IPS DF 4.7 (cell line): ENCODE measurements around the gene SMARCC1.

Source experiments
- DNase-seq: peaks from one replicate; pipeline ENCODE4 v3.0.0-alpha.2; 2013; ENCODE audit warnings: low spot score; ENCODE audit errors: extremely low read depth

The SMARCC1 gene

GRCh38 chr3:47635536-47635935 lies 146.2 kb downstream of the SMARCC1 start:
- no peak for DNase-seq

DNA sequence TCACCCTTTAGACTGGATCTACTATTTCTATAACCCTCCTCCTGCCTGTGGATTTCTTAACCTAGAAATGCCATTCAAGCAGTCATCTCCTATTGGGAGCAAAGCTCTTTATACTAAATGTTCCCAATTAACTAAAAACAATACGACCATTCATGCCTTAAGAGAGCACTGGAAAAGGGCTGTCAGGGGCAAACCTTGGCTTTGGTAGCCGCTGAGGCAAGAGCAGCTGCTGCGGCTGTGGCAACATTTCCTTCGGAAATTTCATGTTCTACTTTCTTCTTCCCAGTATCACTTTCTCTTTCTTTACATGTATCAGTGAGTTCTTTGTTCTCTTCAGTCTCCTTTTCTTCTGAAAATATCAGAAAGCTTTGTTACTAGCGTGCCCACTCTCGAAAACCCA lies 146.7 kb downstream of the SMARCC1 start:
- no peak for DNase-seq

- no peak for DNase-seq
Observed at GRCh38 chr3:47630810-47631209, 150.9 kb downstream of the SMARCC1 start.

- DNase-seq = no peak
Observed at GRCh38 chr3:47629770-47630169, 151.9 kb downstream of the SMARCC1 start.

DNA sequence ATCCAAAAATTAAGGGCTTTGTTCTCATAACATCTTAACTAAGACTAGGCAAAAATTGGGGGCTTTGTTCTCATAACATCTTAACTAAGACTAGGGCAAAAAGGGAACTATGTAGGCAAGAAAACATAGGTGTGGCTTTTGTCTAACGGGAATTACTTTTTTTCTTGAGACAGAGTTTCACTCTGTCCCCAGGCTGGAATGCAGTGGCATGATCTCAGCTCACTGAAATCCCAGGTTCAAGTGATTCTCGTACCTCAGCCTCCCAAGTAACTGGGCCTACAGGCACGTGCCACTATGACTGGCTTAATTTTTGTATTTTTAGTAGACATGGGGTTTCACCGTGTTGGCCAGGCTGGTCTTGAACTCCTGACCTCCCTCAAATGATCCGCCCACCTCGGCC lies 153.3 kb downstream of the SMARCC1 start:
- DNase-seq = no peak

- DNase-seq = no peak
Observed at GRCh38 chr3:47622671-47623461, 158.8 kb downstream of the SMARCC1 start.

DNA sequence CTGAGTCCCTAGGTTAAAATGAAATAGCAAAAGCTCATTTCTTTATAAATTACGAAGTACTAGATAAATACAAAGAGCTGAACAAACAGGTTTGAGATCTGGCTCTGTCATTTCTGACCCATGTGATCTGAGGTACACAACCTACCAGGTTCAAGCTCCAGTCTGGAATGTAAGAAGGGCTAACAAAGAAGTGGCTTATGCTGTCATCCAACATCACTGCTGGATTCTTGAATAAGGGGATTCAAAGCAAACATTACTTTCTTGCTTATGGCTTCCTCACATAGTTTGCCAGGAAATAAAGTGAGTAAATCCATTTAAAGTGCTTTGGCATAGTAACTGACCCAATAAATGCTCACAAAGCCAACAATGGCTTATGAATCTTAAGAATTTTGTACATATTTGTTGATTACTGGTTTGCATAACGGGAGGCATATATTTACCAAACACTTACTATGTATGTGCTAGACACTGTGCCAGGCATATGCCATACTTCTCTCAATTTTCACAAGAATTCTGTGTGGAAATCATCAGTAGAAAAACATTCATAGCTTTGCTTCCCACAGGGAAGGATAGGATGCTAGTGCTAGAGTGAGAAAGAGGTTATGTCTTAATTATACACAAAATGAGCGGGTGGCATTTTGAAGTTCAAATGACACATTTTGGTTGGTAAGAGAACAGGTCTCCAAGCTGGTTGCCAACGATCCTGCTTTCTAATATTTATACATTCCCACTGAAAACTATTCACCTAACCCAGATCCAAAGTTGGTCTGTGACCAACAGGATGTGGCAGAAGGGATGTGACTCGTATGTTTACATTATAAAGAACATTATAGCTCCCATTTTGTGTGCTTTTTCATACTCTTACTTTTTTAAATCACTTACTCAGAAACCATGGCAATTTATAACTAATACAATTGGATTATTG lies 164.3 kb downstream of the SMARCC1 start:
- DNase-seq = no peak

DNA sequence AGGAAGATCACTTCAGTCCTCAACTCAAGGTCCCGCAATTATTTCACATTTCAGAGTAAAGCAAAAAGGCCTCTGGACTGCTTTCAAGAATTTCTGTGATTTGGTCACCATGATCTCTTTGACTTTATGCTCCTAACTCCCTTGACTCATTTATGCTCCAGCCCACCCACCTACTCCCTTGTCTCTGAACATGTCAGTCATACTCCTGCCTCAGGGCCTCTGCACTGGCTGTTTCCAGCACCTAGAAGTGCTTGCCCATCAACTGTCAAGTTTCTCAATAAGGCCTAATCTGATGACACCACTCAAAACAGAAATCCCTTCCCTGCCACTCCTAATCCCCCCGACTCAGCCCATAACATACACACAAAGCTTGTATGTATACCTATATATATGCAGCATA lies 166.9 kb downstream of the SMARCC1 start:
- no peak for DNase-seq

GRCh38 chr3:47613722-47614121 lies 168.0 kb downstream of the SMARCC1 start:
- no peak for DNase-seq

GRCh38 chr3:47612879-47613278 lies 168.8 kb downstream of the SMARCC1 start:
- DNase-seq = no peak

DNA sequence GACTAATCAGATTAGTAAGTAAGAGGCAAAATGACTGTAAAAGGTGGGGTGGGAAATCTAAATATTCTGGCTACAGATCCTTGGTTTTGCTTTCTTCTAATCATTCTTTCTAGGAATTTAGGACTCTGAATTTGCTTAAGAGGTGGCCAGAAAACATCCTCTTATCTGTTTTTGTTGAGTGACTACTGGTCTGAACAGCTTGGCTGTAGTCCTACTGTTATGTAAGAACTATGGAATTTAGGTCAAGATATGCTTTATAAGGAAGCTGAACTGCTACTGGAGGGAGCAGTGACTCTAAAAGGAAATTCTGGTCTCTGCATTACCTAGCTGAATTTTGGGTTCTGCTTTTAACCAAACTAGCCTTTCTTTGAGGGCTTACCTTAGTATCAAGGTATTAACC lies 169.5 kb downstream of the SMARCC1 start:
- DNase-seq = no peak

DNA sequence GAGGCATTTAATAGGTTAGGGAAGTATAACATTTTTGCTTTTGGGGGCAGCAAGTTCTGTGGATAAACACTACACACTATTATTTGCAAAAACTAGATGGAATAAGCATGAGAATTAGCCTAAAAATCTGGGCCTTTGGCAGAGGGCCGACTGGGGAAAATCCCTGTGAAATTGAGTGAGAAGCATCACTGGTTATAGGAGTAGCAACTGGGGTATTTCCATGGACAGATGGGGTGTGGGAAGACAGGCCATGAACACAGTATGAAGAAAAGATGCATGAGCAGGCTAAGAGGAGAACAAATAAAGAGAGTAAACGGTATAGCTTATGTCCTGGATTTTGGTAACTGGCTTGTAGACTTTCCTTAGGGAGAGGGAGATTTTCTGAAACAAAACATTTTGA lies 170.1 kb downstream of the SMARCC1 start:
- no peak for DNase-seq

GRCh38 chr3:47610583-47610982 lies 171.1 kb downstream of the SMARCC1 start:
- DNase-seq = no peak

DNA sequence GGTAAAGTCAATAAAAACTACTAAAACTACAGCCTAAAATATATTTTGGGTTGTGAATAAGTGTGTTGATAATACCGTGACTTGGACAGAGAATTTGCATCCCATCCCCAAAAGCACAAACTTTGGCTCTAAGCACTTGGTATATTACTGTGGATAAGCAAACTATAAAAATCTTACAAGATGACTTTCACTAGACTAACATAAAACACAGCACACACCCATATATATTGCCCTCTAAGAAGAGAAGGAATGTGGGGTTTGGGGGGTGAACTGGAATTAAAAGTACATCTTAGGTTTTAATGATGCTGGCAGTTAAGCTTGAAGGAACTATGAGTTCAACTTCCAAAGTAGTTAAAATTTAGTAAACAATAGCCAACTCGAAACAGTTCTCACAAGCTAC lies 174.4 kb downstream of the SMARCC1 start:
- no peak for DNase-seq

DNA sequence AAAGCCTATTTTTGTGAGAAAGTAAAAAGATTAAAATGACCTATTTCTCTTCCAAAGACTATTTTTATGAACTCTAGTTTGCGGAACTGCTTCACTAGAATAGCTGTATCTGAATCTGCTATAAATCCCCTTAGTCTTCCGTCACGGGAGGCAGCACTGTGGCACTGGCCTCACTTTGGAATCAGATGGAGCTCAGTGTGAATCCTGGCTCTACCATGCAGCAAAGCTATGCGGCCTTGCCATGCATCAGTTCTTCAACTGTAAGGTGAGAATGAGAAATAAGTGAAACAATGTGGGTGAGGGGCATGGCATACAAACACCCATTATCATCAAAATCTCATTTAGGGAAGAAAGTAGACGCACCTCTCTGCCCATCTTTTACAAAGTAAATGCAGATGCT lies 175.5 kb downstream of the SMARCC1 start:
- DNase-seq = no peak

DNA sequence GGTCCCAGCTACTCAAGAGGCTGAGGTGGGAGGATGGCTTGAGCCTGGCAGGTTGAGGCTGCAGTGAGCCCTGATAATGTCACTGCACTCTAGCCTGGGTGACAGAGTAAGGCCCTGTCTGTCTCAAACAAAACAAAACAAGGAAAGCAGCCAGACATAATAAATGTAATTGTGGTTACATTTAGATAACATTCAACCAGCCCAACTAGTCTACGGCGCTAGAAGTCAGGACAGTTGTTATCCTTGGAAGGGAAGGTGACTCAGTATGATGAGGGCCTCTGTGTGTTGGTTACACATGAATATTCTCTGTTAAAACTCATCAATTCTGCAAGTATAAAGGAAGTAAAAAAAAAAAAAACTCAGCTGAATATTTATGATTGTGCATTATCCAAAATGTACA lies 176.0 kb downstream of the SMARCC1 start:
- DNase-seq = no peak

- no peak for DNase-seq
Observed at GRCh38 chr3:47604145-47604544, 177.5 kb downstream of the SMARCC1 start.

GRCh38 chr3:47603332-47603731 lies 178.4 kb downstream of the SMARCC1 start:
- DNase-seq = no peak

DNA sequence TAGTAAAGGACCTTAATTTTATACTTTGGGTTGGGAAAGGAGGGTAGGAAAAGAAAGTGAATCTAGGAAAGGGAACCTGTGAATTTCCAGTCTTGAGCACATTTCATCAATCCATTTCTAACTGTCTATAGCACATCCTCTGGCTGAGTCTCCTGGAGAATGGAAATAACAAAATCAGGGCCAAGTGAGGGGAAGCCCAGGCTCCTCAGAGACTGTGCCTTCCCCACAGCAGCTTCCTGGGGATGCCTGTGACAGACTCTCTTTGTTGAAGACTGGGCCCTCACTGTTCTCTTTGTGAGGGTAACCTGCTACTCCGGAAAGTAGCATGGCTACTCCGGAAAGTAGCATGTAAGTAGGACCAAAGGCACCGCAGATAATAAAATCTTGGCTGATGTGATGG lies 180.4 kb downstream of the SMARCC1 start:
- DNase-seq = no peak

DNA sequence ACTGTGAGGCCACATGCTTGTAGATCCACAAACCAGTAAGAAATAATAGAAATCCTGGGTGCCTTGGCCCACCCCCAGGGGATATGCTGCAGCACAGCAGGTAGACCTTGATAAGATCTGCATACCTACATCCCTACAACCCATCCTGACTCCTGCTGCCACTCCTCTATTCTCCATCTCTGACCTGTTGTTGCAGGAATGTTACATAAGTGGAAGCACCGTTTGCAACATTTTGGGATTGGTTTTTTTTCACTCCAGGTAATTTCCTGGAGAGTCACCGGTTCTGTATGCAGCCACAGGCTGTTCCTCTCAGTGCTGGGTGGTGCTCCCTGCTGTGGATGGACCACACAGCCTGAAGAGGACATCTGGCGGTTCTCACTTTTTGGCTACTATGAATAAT lies 186.9 kb downstream of the SMARCC1 start:
- peak; percentile 33 for DNase-seq

GRCh38 chr3:47592066-47592795 lies 189.5 kb downstream of the SMARCC1 start:
- DNase-seq = no peak

DNA sequence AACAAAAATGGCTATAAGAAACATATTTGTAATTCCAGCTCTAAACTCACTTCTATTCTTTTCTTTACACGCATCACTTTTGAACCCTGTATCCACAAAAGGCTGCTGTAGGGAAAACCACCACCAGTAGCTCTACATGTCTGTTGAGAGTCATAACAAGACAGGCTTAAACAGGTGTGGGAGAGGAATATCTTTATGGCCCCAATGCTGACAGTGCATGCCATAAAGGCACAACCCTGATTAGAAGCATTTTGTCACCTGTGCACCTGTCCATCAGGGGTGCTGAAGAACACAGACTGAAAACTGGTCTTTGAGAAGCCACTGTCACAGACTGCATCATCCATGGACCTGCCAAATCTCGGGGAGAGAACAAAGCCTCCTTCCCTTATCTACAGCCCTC lies 191.5 kb downstream of the SMARCC1 start:
- no peak for DNase-seq
